Measurements from ENCODE around the gene HERC5. TPM values are rescaled to one million over a fixed set of nuclear protein-coding genes. Genes with fewer than 3 reads are reported as not detected.

HERC5 gene
- total RNA-seq, 2 donors from 2014 or later, result 9.6 to 10.1 TPM

DNA sequence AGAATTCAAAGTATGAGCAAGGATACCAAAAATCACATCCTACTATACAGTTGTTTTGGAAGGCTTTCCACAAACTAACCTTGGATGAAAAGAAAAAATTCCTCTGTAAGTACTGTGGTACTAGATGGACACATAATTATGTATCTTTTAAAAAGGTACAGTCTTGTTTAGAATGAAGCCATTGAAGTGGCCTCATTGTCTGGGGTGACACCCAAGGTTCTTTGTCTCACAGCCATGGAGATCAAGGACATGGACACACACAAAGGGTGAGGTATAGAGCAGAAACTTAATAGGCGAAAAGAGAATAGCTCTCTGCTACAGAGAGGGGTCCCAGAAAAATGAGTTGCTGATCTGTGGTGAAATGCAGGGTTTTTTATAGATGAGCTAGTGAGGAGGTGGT is 16.8 kb upstream of the HERC5 start:
- Mint-ChIP-seq H3K4me1 (no peaks in the 10 kb centered on the region), H3K36me3 (ENCODE audit: low read depth) (peaks cover 18% of the 10 kb centered on the region), H3K27ac (no peak overlapping the region), H3K9me3 (peaks cover 10% of the 10 kb centered on the region), H3K27me3 (ENCODE audit: insufficient read depth) (no peaks in the 10 kb centered on the region), H3K4me3 (no peak overlapping the region)
- no peaks in the 10 kb centered on the region for H3K4me1 ChIP-seq (ENCODE audit: control insufficient read depth, insufficient read depth, low read length)
- no peak for DNase-seq
- H3K36me3 ChIP-seq (ENCODE audit: control insufficient read depth, insufficient read depth, low read length), result peaks cover 4% of the 10 kb centered on the region
- H3K4me3 ChIP-seq (ENCODE audit: low read length), result no peak overlapping the region
- TF ChIP-seq, protein P1, sequence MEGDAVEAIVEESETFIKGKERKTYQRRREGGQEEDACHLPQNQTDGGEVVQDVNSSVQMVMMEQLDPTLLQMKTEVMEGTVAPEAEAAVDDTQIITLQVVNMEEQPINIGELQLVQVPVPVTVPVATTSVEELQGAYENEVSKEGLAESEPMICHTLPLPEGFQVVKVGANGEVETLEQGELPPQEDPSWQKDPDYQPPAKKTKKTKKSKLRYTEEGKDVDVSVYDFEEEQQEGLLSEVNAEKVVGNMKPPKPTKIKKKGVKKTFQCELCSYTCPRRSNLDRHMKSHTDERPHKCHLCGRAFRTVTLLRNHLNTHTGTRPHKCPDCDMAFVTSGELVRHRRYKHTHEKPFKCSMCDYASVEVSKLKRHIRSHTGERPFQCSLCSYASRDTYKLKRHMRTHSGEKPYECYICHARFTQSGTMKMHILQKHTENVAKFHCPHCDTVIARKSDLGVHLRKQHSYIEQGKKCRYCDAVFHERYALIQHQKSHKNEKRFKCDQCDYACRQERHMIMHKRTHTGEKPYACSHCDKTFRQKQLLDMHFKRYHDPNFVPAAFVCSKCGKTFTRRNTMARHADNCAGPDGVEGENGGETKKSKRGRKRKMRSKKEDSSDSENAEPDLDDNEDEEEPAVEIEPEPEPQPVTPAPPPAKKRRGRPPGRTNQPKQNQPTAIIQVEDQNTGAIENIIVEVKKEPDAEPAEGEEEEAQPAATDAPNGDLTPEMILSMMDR (conservative IDR thresholded peaks at IDR 0.05), result no peak
- no peaks in the 10 kb centered on the region for H3K27me3 ChIP-seq (ENCODE audit: control insufficient read depth, insufficient read depth, low read length, poor library complexity, severe bottlenecking)
- no peak overlapping the region for H3K27ac ChIP-seq (ENCODE audit: low read depth, low read length)
- 89 to 91% methylated on average over 1 of the region's 1 CpG for WGBS, 2 experiments (ENCODE audit: insufficient coverage in 1 of 2, insufficient read length in 1 of 2)
- no peak overlapping the region for H3K9ac ChIP-seq (ENCODE audit: extremely low read depth, low read length, poor library complexity, severe bottlenecking)
- peaks cover 6% of the 10 kb centered on the region for H3K9me3 ChIP-seq (ENCODE audit: control insufficient read depth, low read length)

DNA sequence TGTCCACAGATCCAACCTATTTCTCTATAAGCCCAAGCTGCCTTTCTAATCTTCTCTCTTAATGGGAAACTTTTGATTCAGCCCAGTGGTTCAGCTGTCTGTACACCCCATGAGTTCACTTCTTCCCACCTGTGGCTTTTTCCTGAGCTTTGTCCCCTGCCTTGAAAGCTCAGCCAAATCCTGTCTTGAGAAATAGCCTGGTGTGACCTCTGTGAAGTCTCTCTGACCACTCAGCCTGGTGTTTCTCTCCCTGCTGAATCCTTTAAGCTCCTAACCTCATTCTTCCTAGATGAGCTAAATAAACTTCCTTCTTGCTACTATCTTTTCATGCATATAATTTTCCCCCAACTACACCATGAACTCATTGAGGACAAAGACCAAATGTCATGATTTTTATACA is 15.2 kb upstream of the HERC5 start:
- no peaks in the 10 kb centered on the region for H3K4me1 ChIP-seq (ENCODE audit: control insufficient read depth, insufficient read depth, low read length)
- H3K27ac Mint-ChIP-seq, result no peak overlapping the region
- H3K4me1 Mint-ChIP-seq, result no peaks in the 10 kb centered on the region
- peaks cover 10% of the 10 kb centered on the region for H3K9me3 Mint-ChIP-seq
- no peak for DNase-seq
- no peak overlapping the region for H3K9ac ChIP-seq (ENCODE audit: extremely low read depth, low read length, poor library complexity, severe bottlenecking)
- H3K4me3 Mint-ChIP-seq, result no peak overlapping the region
- H3K9me3 ChIP-seq (ENCODE audit: control insufficient read depth, low read length), result peaks cover 6% of the 10 kb centered on the region
- TF ChIP-seq, protein P1 (conservative IDR thresholded peaks at IDR 0.05), result no peak
- peaks cover 4% of the 10 kb centered on the region for H3K36me3 ChIP-seq (ENCODE audit: control insufficient read depth, insufficient read depth, low read length)
- H3K27me3 Mint-ChIP-seq (ENCODE audit: insufficient read depth), result no peaks in the 10 kb centered on the region
- H3K4me3 ChIP-seq (ENCODE audit: low read length), result no peak overlapping the region
- no peak overlapping the region for H3K27ac ChIP-seq (ENCODE audit: low read depth, low read length)
- no peaks in the 10 kb centered on the region for H3K27me3 ChIP-seq (ENCODE audit: control insufficient read depth, insufficient read depth, low read length, poor library complexity, severe bottlenecking)
- H3K36me3 Mint-ChIP-seq (ENCODE audit: low read depth), result peaks cover 18% of the 10 kb centered on the region

DNA sequence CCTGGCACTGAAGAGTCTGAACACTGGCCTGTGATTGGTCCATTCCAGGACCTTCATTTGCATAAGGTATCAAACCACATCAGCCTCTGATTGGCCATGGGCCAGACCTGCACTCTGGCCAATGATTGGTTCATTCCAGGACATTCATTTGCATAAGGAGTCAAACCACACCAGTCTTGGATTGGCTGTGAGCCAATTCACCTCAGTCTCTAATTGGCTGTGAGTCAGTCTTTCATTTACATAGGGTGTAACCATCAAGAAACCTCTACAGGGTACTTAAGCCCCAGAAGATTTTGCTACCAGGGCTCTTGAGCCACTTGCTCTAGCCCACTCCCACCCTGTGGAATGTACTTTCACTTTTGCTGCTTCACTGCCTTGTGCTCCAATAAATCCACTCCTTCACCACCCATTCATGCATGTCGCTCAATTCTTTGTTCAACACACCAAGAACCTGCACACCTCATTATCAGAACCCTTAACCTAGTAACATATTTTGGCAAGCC is 14.2 kb upstream of the HERC5 start:
- TF ChIP-seq, protein P1 (conservative IDR thresholded peaks at IDR 0.05), result no peak
- Histone ChIP-seq H3K4me3 (ENCODE audit: low read length) (no peak overlapping the region), H3K4me1 (ENCODE audit: control insufficient read depth, insufficient read depth, low read length) (no peaks in the 10 kb centered on the region), H3K9me3 (ENCODE audit: control insufficient read depth, low read length) (peaks cover 6% of the 10 kb centered on the region), H3K36me3 (ENCODE audit: control insufficient read depth, insufficient read depth, low read length) (peaks cover 4% of the 10 kb centered on the region), H3K27me3 (ENCODE audit: control insufficient read depth, insufficient read depth, low read length, poor library complexity, severe bottlenecking) (no peaks in the 10 kb centered on the region), H3K9ac (ENCODE audit: extremely low read depth, low read length, poor library complexity, severe bottlenecking) (no peak overlapping the region), H3K27ac (ENCODE audit: low read depth, low read length) (no peak overlapping the region)
- H3K9me3 Mint-ChIP-seq, result peaks cover 10% of the 10 kb centered on the region
- H3K36me3 Mint-ChIP-seq (ENCODE audit: low read depth), result peaks cover 18% of the 10 kb centered on the region
- H3K27ac Mint-ChIP-seq, result no peak overlapping the region
- H3K4me3 Mint-ChIP-seq, result no peak overlapping the region
- no peak for DNase-seq
- WGBS, 2 experiments (ENCODE audit: insufficient coverage in 1 of 2, insufficient read length in 1 of 2), result 96% methylated on average over 1 of the region's 1 CpG; no CpG with 5 or more reads in 1 of the 2 experiments
- H3K4me1 Mint-ChIP-seq, result peaks cover 6% of the 10 kb centered on the region
- H3K27me3 Mint-ChIP-seq (ENCODE audit: insufficient read depth), result no peaks in the 10 kb centered on the region

Measured in endodermal cell (in vitro differentiated cells).